ENCODE data around the gene ZXDC.

ZXDC gene

GRCh38 chr3:126390751-126391150 is 84.9 kb downstream of the ZXDC start:
- no peak for DNase-seq

DNA sequence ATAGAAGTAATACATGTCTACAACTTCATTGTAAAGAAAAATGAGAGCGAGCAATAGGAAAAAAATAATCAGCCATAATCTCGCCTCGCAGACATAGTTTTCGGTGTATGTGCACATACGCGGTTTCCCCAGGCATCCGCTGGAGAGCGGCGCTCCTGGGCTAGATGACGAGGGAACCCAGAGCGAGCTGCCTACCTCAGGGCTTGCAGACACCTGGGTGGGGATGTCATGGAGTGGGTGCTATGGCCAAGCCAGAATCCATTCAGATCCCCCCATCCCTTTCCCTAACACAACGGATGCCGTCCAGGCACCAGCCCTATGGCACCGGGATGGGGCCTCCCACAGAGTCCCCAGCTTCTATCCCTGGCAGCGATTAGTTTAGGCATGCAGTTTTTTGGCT is 85.5 kb downstream of the ZXDC start:
- DNase-seq: no peak

- DNase-seq: no peak
Observed at GRCh38 chr3:126389794-126390146, 85.9 kb downstream of the ZXDC start.

DNA sequence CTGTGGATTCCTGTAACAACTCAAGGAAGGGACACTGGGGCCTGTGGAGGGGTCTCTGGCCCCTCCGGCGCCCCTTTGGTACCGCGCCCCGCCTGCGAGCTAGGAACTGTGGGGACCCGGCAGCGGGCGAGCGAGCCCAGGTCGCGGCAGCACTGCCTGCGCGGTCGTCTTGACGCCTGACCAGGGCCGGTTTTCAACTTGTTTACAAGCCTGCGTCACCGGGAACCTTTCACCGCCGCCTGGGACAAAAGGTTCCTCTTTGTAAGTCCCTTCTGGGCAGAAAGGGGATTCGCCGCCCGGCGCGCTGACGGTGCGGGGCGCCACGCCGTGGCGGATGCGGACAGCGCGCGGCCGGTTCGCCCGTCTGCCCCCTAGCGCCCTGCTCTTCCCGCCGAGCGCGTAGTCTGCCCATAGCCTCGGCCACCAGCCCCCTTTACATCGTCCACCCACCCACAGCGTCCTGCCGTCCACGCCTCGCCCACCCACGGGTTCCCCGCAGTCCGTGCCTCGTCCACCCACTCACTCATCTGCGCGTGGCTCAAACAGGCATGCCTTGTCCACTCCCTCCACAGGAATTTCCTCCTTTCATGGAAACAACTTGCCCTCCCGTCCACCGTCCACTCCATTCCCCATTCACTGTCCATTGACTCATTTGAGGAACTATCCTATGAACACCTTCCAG is 86.4 kb downstream of the ZXDC start:
- DNase-seq: peak; percentile 55

All from NCI-H1092 (cell line).